NCI-H460 (cell line): ENCODE measurements around the gene MRO. TPM values are rescaled to one million over a fixed set of nuclear protein-coding genes. Genes with fewer than 3 reads are reported as not detected.
"Not testable (repeated sequence)": the region's sequence is repeated elsewhere in the genome, so short reads cannot be mapped to it uniquely, and the experiment has no call there.

Source experiments
- DNase-seq: peaks from one replicate; pipeline ENCODE4 v3.0.0-alpha.2; 2016; ENCODE audit warnings: low read depth; ENCODE audit errors: extremely low read depth
- polyA plus RNA-seq: library from polyadenylated mRNA; depleted of rRNA; stranded (reverse); fragments of >200 nt; gene quantifications from 2 replicates; pipeline ENCODE4 v1.2.3, GENCODE V29; 2014; cell fraction: nucleus; rRNA removed
- total RNA-seq: library from RNA; depleted of rRNA; stranded (reverse); fragments of >200 nt; shearing (Covaris generic); gene quantifications from 2 replicates; pipeline ENCODE4 v1.2.3, GENCODE V29; 2014; rRNA removed

The MRO gene
- total RNA-seq = 0.99 TPM in 1 of 2 replicates, not detected in the other
- polyA plus RNA-seq = 0.21 TPM in 1 of 2 replicates, not detected in the other

- DNase-seq = peak; percentile 46
These were observed at the start of gene MRO for GRCh38 chr18:50819728-50820378. Gene MRO (minus strand): TSS chr18:50820016. CDS start chr18:50809400, 10,616 bp downstream.

- DNase-seq = no peak
These were observed 49.3 kb upstream of the MRO start for GRCh38 chr18:50869150-50869549.

- DNase-seq = no peak
These were observed 46.9 kb upstream of the MRO start for GRCh38 chr18:50866765-50867164.

GRCh38 chr18:50863840-50864375 is 44.1 kb upstream of the MRO start:
- DNase-seq = no peak

- no peak for DNase-seq
These were observed 42.6 kb upstream of the MRO start for GRCh38 chr18:50862401-50862800.

- DNase-seq = no peak
These were observed 41.8 kb upstream of the MRO start for GRCh38 chr18:50861617-50862016.

- DNase-seq = no peak
These were observed 40.2 kb upstream of the MRO start for GRCh38 chr18:50859793-50860555.

- no peak for DNase-seq
These were observed 37.9 kb upstream of the MRO start for GRCh38 chr18:50857694-50858093.

GRCh38 chr18:50857166-50857565 is 37.4 kb upstream of the MRO start:
- not testable (repeated sequence) for DNase-seq

GRCh38 chr18:50855976-50856757 is 36.4 kb upstream of the MRO start:
- no peak for DNase-seq

- no peak for DNase-seq
These were observed 34.1 kb upstream of the MRO start for GRCh38 chr18:50853863-50854271.

GRCh38 chr18:50850307-50851065 is 30.7 kb upstream of the MRO start:
- DNase-seq = no peak

- DNase-seq = no peak
These were observed 29.6 kb upstream of the MRO start for GRCh38 chr18:50849419-50849821.

GRCh38 chr18:50848991-50849390 is 29.2 kb upstream of the MRO start:
- no peak for DNase-seq

- no peak for DNase-seq
These were observed 28.3 kb upstream of the MRO start for GRCh38 chr18:50848061-50848551.

- DNase-seq = no peak
These were observed 27.4 kb upstream of the MRO start for GRCh38 chr18:50847192-50847591.

- no peak for DNase-seq
These were observed 25.1 kb upstream of the MRO start for GRCh38 chr18:50844960-50845359.

GRCh38 chr18:50844554-50844953 is 24.7 kb upstream of the MRO start:
- DNase-seq = no peak

- DNase-seq = no peak
These were observed 23.0 kb upstream of the MRO start for GRCh38 chr18:50842846-50843245.

GRCh38 chr18:50839996-50840395 is 20.2 kb upstream of the MRO start:
- DNase-seq = no peak
